Adrenal gland (tissue), 5 donors: ENCODE measurements around the gene RARB.

ENCODE experiments used
- CTCF ChIP-seq, 6 experiments: fragments of 450-650 bp in 4 of 6; fragments of 200-600 bp in 2 of 6; sonication (generic) in 1 of 6; IDR thresholded peaks; 1 replicate in 5 of 6; 2 replicates in 1 of 6; pipeline versions ENCODE4 v1.5.1 to v1.8.0; 2016 to 2021; ENCODE audit warnings: antibody characterized with exemption in 6 of 6, mild to moderate bottlenecking in 2 of 6, moderate library complexity in 1 of 6
- POLR2A ChIP-seq, 2 donors: fragments of 450-650 bp; IDR thresholded peaks; one replicate each; pipeline ENCODE4 v1.6.1; 2017; ENCODE audit warnings: antibody characterized with exemption in 2 of 2, mild to moderate bottlenecking in 2 of 2, moderate library complexity in 1 of 2
- donor health status: DM: no; HTN: no; CAD: no.

GRCh38 chr3:25390605-25391004 is 37.5 kb upstream of the RARB start:
- no peak for TF ChIP-seq CTCF (IDR thresholded peaks at IDR 0.05)
- no peak for TF ChIP-seq POLR2A (IDR thresholded peaks at IDR 0.05)
